Measurements from ENCODE around the gene UGT1A8. TPM values are rescaled to one million over a fixed set of nuclear protein-coding genes. Genes with fewer than 3 reads are reported as not detected.

The UGT1A8 gene
- total and polyA plus RNA-seq, 12 donors = 0.05 TPM; not detected in 11

DNA sequence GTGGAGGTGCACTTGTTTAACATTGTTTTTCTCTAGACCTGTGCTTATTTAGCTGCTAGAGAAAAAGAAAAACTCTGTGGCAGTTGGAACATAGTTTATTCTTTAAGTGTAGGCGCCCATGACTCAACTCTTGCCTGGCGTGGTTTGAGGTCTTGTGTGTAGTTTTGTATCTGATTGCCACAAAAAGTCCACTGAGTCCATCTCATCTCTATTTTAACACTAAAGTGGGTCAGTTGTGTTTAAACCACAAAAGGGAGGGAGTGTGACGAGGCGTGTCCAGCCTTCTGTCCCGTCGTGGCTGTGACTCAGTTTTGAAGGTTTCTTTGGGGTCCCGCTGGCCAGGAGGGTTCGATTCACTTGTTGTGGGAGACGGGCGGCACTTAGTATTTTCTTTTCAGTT is 39.0 kb downstream of the UGT1A8 start:
- Histone ChIP-seq H3K4me3 (no peak overlapping the region), H3K9me3 (replicated peaks in 1 of 3) (no peaks in the 10 kb centered on the region), H3K27me3 (peaks cover 19% of the 10 kb centered on the region), H3K4me1 (replicated peaks in 1 of 2) (no peaks in the 10 kb centered on the region), H3K36me3 (replicated peaks in 1 of 2) (no peaks in the 10 kb centered on the region), H3K27ac (no peak overlapping the region)
- WGBS, 4 donors = 80 to 83% (median 82%) methylated on average over 10 of the region's 10 CpGs
- intact Hi-C loops (cut with DNase I) = no loop called here
- no peak for DNase-seq
- TF ChIP-seq, protein P1, sequence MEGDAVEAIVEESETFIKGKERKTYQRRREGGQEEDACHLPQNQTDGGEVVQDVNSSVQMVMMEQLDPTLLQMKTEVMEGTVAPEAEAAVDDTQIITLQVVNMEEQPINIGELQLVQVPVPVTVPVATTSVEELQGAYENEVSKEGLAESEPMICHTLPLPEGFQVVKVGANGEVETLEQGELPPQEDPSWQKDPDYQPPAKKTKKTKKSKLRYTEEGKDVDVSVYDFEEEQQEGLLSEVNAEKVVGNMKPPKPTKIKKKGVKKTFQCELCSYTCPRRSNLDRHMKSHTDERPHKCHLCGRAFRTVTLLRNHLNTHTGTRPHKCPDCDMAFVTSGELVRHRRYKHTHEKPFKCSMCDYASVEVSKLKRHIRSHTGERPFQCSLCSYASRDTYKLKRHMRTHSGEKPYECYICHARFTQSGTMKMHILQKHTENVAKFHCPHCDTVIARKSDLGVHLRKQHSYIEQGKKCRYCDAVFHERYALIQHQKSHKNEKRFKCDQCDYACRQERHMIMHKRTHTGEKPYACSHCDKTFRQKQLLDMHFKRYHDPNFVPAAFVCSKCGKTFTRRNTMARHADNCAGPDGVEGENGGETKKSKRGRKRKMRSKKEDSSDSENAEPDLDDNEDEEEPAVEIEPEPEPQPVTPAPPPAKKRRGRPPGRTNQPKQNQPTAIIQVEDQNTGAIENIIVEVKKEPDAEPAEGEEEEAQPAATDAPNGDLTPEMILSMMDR (IDR thresholded peaks at IDR 0.05) = no peak
- TF ChIP-seq POLR2A (IDR thresholded peaks at IDR 0.05) = no peak

DNA sequence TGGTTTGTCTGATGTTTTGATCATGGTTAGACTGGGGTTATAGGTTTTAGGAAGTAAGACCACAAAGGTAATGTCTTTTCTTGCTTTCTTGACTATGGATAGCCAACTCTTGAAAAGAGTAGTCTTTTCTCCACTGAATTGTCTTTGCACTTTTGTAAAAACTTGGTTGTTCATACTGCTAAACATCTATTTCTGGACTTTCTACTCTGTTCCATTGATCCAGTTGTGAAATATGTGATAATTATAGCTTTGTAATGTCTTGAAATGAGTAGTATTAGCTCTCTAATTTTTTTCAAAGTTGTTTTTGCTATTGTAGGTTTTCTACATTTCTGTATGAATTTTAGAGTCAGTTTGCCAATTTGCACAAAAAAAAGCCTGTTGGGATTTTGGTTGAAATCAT is 41.2 kb downstream of the UGT1A8 start:
- intact Hi-C loops (cut with DNase I) = no loop called here
- no peaks in the 10 kb centered on the region for H3K4me1 ChIP-seq (replicated peaks in 1 of 2)
- TF ChIP-seq POLR2A (IDR thresholded peaks at IDR 0.05) = no peak
- TF ChIP-seq, protein P1 (IDR thresholded peaks at IDR 0.05) = no peak
- H3K4me3 ChIP-seq = no peak overlapping the region
- H3K27me3 ChIP-seq = peaks cover 9% of the 10 kb centered on the region
- DNase-seq = no peak
- H3K27ac ChIP-seq = no peak overlapping the region
- no peaks in the 10 kb centered on the region for H3K36me3 ChIP-seq (replicated peaks in 1 of 2)
- H3K9me3 ChIP-seq (replicated peaks in 1 of 3) = no peaks in the 10 kb centered on the region

DNA sequence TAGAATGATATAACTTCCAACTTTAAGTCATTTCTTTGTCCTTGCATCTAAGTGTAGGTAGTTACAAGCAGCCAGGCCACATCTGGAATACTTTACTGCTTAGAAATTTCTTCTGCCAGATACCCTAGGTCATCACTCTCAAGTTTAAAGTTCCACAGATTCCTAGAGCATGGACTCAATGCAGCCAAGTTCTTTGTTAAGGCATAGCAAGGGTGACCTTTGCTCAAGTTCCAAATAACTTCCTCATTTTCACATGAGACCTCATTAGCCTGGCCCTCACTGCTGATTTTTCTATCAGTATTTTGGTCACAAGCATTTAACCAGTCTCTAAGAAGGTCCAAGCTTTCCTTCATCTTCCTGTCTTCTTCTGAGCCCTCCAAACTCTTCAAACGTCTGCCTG is 46.5 kb downstream of the UGT1A8 start:
- Histone ChIP-seq H3K27me3 (no peaks in the 10 kb centered on the region), H3K4me1 (replicated peaks in 1 of 2) (no peaks in the 10 kb centered on the region), H3K27ac (no peak overlapping the region), H3K36me3 (replicated peaks in 1 of 2) (no peaks in the 10 kb centered on the region), H3K4me3 (no peak overlapping the region), H3K9me3 (replicated peaks in 1 of 3) (no peaks in the 10 kb centered on the region)
- intact Hi-C loops (cut with DNase I) = no loop called here
- DNase-seq = no peak
- WGBS, 4 donors = 25 to 44% (median 32%) methylated on average over 1 of the region's 1 CpG
- TF ChIP-seq, protein P1 (IDR thresholded peaks at IDR 0.05) = no peak
- TF ChIP-seq POLR2A (IDR thresholded peaks at IDR 0.05) = no peak

DNA sequence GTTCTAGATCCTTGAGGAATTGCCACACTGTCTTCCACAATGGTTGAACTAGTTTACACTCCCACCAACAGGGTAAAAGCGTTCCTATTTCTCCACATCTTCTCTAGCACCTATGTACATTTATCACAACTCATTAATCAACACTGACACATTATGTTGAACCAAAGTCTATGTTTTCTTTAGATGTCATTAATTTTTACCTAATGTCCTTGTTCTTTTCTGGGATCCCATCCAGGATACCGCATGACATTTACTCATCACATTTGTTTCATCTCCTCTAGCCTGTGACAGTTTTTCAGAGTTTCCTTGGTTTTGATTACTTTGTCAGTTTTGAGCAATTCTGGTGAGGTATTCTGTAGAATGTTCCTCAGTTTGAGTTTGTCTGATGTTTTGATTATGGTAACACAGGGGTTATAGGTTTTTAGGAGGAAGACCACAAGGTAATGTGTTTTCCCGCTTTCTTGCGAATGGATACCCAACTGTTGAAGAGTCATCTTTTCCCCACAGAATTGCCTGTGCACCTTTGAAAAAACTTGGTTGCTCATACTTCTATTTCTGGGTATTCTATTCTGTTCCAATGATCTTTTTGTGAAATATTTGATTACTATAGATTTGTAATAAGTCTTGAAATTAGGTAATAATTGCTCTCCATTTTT is 51.3 kb downstream of the UGT1A8 start:
- 62 to 69% (median 63%) methylated on average over 4 of the region's 4 CpGs for WGBS, 4 donors
- H3K27me3 ChIP-seq = no peaks in the 10 kb centered on the region
- H3K4me1 ChIP-seq (replicated peaks in 1 of 2) = no peaks in the 10 kb centered on the region
- H3K9me3 ChIP-seq (replicated peaks in 1 of 3) = no peaks in the 10 kb centered on the region
- peak in 1 of 7 donors; percentile 15 for DNase-seq
- TF ChIP-seq, protein P1 (IDR thresholded peaks at IDR 0.05) = no peak
- TF ChIP-seq POLR2A (IDR thresholded peaks at IDR 0.05) = no peak
- no peak overlapping the region for H3K27ac ChIP-seq
- H3K36me3 ChIP-seq (replicated peaks in 1 of 2) = no peaks in the 10 kb centered on the region
- intact Hi-C loops (cut with DNase I) = no loop called here
- H3K4me3 ChIP-seq = no peak overlapping the region

All from adrenal gland (tissue), 12 donors.